Urinary bladder (tissue), 4 donors: Measurements from ENCODE around the gene STK24. TPM values are rescaled to one million over a fixed set of nuclear protein-coding genes. Genes with fewer than 3 reads are reported as not detected.

Experiments
- DNase-seq: peaks from one replicate; pipeline ENCODE4 v3.0.0-alpha.2; 2015; ENCODE audit errors: extremely low spot score
- H3K27ac ChIP-seq: one replicate; pipeline ENCODE4 v1.5.1; 2013; ENCODE audit warnings: low read depth, mild to moderate bottlenecking, moderate library complexity
- H3K36me3 ChIP-seq: one replicate; pipeline ENCODE4 v1.6.1; 2013; ENCODE audit warnings: mild to moderate bottlenecking, moderate library complexity; ENCODE audit not compliant: insufficient read depth
- H3K4me1 ChIP-seq: one replicate; pipeline ENCODE4 v1.6.1; 2013; ENCODE audit warnings: mild to moderate bottlenecking, moderate library complexity; ENCODE audit not compliant: insufficient read depth
- H3K4me3 ChIP-seq: one replicate; pipeline ENCODE4 v1.5.1; 2013; ENCODE audit warnings: low read depth, low read length
- whole genome bisulfite sequencing: extraction: QIAGEN DNeasy Blood & Tissue Kit; methylation state at CpG from one replicate; pipeline ENCODE4 v1.1.7; 2013; 5-methylcytosine and 5-hydroxymethylcytosine counted together
- polyA plus RNA-seq: library from polyadenylated mRNA; stranded (reverse); fragments of 200-250 nt; gene quantifications from one replicate; pipeline ENCODE4 v1.2.3, GENCODE V29; 2013
- total RNA-seq: library from RNA; depleted of rRNA; stranded (reverse); fragments of >200 nt; gene quantifications from one replicate; pipeline ENCODE4 v1.2.3, GENCODE V29; 2014
- donor health status: healthy with polysubstance abuse.
- donor health status: healthy.

The STK24 gene
- total and polyA plus RNA-seq, 2 donors = 73.4 to 110 TPM

DNA sequence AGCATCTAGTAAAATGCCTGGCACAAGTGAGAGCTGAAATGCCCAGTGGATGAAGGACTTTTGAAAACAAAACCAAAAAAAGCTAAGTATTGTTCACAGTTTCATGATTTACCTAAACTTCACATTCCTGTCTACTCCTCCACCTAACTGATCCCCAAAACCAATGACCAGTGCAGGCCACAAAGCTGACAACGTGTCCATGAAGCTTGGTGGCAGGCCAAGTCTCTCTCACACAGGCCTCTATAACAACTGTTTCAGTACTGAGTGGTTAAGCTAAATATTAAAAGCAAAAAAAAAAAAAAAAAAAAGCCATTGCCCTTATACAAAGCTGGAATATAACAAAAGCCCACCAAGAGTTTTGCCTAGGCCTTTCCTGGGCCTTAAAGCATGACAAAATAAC, 36.4 kb downstream of the STK24 start:
- 23% methylated on average over 1 of the region's 1 CpG for WGBS
- DNase-seq = no peak
- H3K36me3 ChIP-seq = no peaks in the 10 kb centered on the region
- H3K27ac ChIP-seq = no peak overlapping the region
- H3K4me3 ChIP-seq = no peak overlapping the region
- H3K4me1 ChIP-seq = peaks cover 6% of the 10 kb centered on the region

- DNase-seq = no peak
- Histone ChIP-seq H3K4me1 (peaks cover 6% of the 10 kb centered on the region), H3K27ac (no peak overlapping the region), H3K4me3 (no peak overlapping the region), H3K36me3 (no peaks in the 10 kb centered on the region)
- 50% methylated on average over 7 of the region's 7 CpGs for WGBS
Measured at GRCh38 chr13:98539666-98540065, 37.2 kb downstream of the STK24 start.

GRCh38 chr13:98538876-98539275, 38.0 kb downstream of the STK24 start:
- WGBS = 93% methylated on average over 8 of the region's 8 CpGs
- no peak for DNase-seq
- Histone ChIP-seq H3K4me1 (peaks cover 6% of the 10 kb centered on the region), H3K27ac (no peak overlapping the region), H3K36me3 (no peaks in the 10 kb centered on the region), H3K4me3 (no peak overlapping the region)

DNA sequence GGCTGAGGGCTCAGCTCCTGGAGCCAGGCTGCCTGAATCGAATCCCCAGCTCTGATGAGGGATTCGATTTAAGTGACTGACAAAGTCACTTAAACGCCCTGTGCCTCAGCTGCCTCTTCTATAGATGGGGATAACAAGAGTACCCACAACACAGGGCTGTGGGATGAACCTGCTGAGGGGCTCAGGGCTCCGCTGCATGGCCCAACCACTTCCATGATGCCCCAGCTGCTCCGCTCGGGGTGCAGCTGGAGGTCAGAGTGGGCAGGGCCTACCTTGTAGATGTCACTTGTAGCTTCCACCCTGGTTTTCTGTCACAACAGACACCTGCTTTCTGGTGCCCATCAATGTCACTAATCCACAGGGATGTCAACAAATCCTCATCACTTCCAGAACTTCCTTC, 39.2 kb downstream of the STK24 start:
- no peak overlapping the region for H3K4me3 ChIP-seq
- no peaks in the 10 kb centered on the region for H3K36me3 ChIP-seq
- WGBS = 92% methylated on average over 6 of the region's 6 CpGs
- H3K4me1 ChIP-seq = peaks cover 6% of the 10 kb centered on the region
- no peak overlapping the region for H3K27ac ChIP-seq
- no peak for DNase-seq

- Histone ChIP-seq H3K36me3 (no peaks in the 10 kb centered on the region), H3K27ac (no peak overlapping the region), H3K4me3 (no peak overlapping the region), H3K4me1 (peaks cover 6% of the 10 kb centered on the region)
- 84% methylated on average over 14 of the region's 14 CpGs for WGBS
- DNase-seq = no peak
Measured at GRCh38 chr13:98537306-98537705, 39.6 kb downstream of the STK24 start.

DNA sequence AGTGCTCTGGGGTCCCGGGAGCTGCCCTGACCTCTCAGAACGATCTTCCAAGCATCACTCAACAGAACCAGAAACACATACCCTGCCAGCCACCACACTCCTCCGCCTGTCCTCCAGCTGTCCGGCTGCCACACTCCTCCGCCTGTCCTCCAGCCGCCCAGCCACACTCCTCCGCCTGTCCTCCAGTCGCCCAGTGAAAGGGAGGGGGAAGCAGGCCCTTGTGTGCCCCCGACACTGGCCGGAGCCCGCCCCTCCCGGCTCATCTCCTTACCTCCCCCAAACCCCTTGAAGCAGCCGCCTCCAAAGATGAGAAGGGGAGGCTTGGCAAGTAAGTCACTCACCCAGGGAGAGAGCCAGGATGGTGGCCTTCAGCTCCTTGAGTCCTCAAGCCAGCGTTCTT, 40.2 kb downstream of the STK24 start:
- H3K4me3 ChIP-seq = no peak overlapping the region
- H3K4me1 ChIP-seq = peaks cover 3% of the 10 kb centered on the region
- WGBS = 84% methylated on average over 14 of the region's 14 CpGs
- H3K27ac ChIP-seq = no peak overlapping the region
- DNase-seq = no peak
- H3K36me3 ChIP-seq = no peaks in the 10 kb centered on the region

GRCh38 chr13:98535501-98536354, 41.2 kb downstream of the STK24 start:
- Histone ChIP-seq H3K4me1 (no peaks in the 10 kb centered on the region), H3K27ac (no peak overlapping the region), H3K36me3 (no peaks in the 10 kb centered on the region), H3K4me3 (no peak overlapping the region)
- WGBS = 65% methylated on average over 13 of the region's 13 CpGs
- no peak for DNase-seq

DNA sequence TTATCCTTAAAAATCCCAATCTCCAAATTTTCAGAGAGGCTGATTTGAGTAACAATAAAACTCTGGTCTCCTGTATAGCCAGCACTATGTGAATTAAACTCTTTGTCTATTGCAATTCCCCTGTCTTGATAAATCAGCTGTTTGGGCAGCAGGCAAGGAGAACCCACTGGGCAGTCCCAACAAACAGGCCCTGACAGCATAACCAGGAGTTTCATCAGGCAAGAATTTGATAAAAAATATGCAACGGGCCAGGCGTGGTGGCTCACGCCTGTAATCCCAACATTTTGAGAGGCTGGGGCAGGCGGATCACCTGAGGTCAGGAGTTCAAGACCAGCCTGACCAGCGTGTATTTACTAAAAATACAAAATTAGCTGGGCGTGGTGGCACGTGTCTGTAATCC, 42.1 kb downstream of the STK24 start:
- Histone ChIP-seq H3K4me1 (no peaks in the 10 kb centered on the region), H3K4me3 (no peak overlapping the region), H3K36me3 (no peaks in the 10 kb centered on the region), H3K27ac (no peak overlapping the region)
- WGBS = 85% methylated on average over 7 of the region's 7 CpGs
- no peak for DNase-seq

- Histone ChIP-seq H3K27ac (no peak overlapping the region), H3K4me1 (no peaks in the 10 kb centered on the region), H3K36me3 (no peaks in the 10 kb centered on the region), H3K4me3 (no peak overlapping the region)
- WGBS = 93% methylated on average over 9 of the region's 9 CpGs
- DNase-seq = no peak
Measured at GRCh38 chr13:98533912-98534311, 43.0 kb downstream of the STK24 start.

DNA sequence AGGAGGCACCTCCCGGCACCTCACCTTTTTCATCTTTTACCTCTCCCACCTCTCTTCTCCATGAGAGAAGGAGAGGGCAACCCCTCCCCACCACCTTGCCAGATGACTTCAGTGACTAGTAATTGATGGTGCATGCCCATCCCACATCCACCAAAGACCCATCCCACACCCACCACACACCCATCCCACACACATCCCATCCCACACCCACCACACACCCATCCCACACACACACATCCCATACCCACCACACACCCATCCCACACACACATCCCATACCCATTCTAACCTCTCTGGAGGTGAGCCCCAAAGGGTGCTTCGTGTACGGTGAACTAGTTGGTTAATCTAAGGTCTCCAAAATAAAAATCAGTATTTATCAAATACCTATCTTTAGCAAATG, 44.7 kb downstream of the STK24 start:
- H3K27ac ChIP-seq = no peak overlapping the region
- no peak for DNase-seq
- H3K36me3 ChIP-seq = no peaks in the 10 kb centered on the region
- no peak overlapping the region for H3K4me3 ChIP-seq
- peaks cover 2% of the 10 kb centered on the region for H3K4me1 ChIP-seq
- 99% methylated on average over 3 of the region's 3 CpGs for WGBS

- 88% methylated on average over 7 of the region's 7 CpGs for WGBS
- Histone ChIP-seq H3K36me3 (no peaks in the 10 kb centered on the region), H3K4me3 (no peak overlapping the region), H3K27ac (no peak overlapping the region), H3K4me1 (peaks cover 2% of the 10 kb centered on the region)
- DNase-seq = no peak
Measured at GRCh38 chr13:98530217-98530616, 46.7 kb downstream of the STK24 start.

DNA sequence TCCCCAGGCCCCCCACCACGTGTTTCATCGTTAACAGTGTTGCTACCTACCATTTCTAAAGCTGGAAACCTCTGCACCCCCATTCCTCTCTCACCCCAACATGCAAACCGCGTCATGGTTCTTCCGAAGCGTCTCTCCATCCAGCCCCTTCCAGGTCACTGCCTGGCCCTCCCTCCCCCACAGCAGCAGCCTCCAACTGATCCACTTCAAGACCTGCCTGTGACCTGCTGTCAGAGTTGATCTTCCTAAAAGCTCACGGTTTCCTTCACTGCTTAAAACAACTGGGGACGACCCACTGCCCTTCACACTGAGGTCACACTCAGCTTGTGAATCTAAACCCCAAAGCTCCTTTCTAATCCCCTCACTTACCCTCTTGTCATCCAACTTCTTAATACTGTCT, 47.7 kb downstream of the STK24 start:
- DNase-seq = no peak
- no peak overlapping the region for H3K27ac ChIP-seq
- H3K4me1 ChIP-seq = peaks cover 2% of the 10 kb centered on the region
- 79% methylated on average over 8 of the region's 8 CpGs for WGBS
- H3K36me3 ChIP-seq = no peaks in the 10 kb centered on the region
- no peak overlapping the region for H3K4me3 ChIP-seq

GRCh38 chr13:98528663-98529064, 48.2 kb downstream of the STK24 start:
- H3K4me3 ChIP-seq = no peak overlapping the region
- WGBS = 48% methylated on average over 8 of the region's 8 CpGs
- peaks cover 2% of the 10 kb centered on the region for H3K4me1 ChIP-seq
- H3K36me3 ChIP-seq = no peaks in the 10 kb centered on the region
- H3K27ac ChIP-seq = no peak overlapping the region
- DNase-seq = no peak

DNA sequence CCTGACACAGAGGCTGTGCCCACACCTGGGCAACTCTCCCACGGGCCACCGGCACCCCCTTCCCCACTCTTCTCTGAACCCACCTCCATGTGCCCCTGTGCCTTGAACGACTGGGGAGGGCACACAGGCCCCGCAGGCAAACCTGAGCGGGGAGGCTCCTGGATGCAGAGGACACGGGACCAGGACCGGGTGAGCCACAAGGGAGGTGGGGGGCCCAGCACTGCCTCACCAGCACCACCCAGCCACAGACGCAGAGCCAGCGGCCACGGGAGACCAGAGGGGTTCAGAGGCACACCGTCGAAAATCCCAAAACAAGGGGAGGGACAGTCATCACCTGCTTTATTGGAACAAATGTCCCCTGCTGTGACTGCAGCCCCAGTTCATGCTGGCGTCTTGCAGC, 49.4 kb downstream of the STK24 start:
- WGBS = 93% methylated on average over 13 of the region's 13 CpGs
- Histone ChIP-seq H3K27ac (no peak overlapping the region), H3K36me3 (no peaks in the 10 kb centered on the region), H3K4me3 (no peak overlapping the region), H3K4me1 (peaks cover 2% of the 10 kb centered on the region)
- DNase-seq = no peak

DNA sequence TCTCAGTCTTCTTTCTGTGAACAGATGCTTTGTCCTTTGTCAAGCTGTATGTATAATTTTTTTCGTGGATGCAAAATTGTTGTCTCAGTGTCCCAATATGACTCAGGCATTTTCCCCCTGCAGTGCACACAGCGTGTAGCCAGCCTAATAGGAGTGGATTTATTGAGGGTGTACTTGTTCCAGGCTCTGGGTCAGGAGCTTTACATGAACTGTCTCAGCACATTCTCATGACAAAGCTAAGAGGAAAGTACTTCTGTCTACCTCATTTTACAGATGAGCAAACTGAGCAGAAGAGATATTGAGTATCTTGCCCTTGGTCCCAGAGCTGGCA, 50.8 kb downstream of the STK24 start:
- H3K4me3 ChIP-seq = no peak overlapping the region
- no peak overlapping the region for H3K27ac ChIP-seq
- DNase-seq = no peak
- H3K36me3 ChIP-seq = no peaks in the 10 kb centered on the region
- WGBS = 84% methylated on average over 2 of the region's 2 CpGs
- peaks cover 2% of the 10 kb centered on the region for H3K4me1 ChIP-seq
